ENCODE measurements around the gene DLGAP4.

DLGAP4 gene

GRCh38 chr20:36386236-36386635, 80.1 kb downstream of the DLGAP4 start:
- DNase-seq = no peak

GRCh38 chr20:36390269-36390668, 84.1 kb downstream of the DLGAP4 start:
- DNase-seq = no peak

GRCh38 chr20:36390719-36391415, 84.7 kb downstream of the DLGAP4 start:
- no peak for DNase-seq

- DNase-seq = no peak
Measured at GRCh38 chr20:36391456-36391855, 85.3 kb downstream of the DLGAP4 start.

- DNase-seq = no peak
Measured at GRCh38 chr20:36391955-36392354, 85.8 kb downstream of the DLGAP4 start.

- no peak for DNase-seq
Measured at GRCh38 chr20:36392989-36393388, 86.8 kb downstream of the DLGAP4 start.

GRCh38 chr20:36394340-36394965, 88.3 kb downstream of the DLGAP4 start:
- no peak for DNase-seq

- DNase-seq = no peak
Measured at GRCh38 chr20:36396340-36396739, 90.2 kb downstream of the DLGAP4 start.

- DNase-seq = no peak
Measured at GRCh38 chr20:36396847-36397630, 90.9 kb downstream of the DLGAP4 start.

GRCh38 chr20:36398515-36398914, 92.4 kb downstream of the DLGAP4 start:
- no peak for DNase-seq

- peak; percentile 70 for DNase-seq
Measured at GRCh38 chr20:36399147-36399968, 93.2 kb downstream of the DLGAP4 start.

GRCh38 chr20:36399969-36400545, 93.9 kb downstream of the DLGAP4 start:
- no peak for DNase-seq

- peak; percentile 61 for DNase-seq
Measured at GRCh38 chr20:36400909-36401735, 95.0 kb downstream of the DLGAP4 start.

GRCh38 chr20:36402708-36403107, 96.6 kb downstream of the DLGAP4 start:
- DNase-seq = no peak

GRCh38 chr20:36404435-36404978, 98.4 kb downstream of the DLGAP4 start:
- no peak for DNase-seq

- DNase-seq = no peak
Measured at GRCh38 chr20:36405255-36405654, 99.1 kb downstream of the DLGAP4 start.

GRCh38 chr20:36407199-36407733, 101.1 kb downstream of the DLGAP4 start:
- DNase-seq = no peak

- DNase-seq = peak; percentile 87
Measured at GRCh38 chr20:36408219-36408618, 102.1 kb downstream of the DLGAP4 start.

- DNase-seq = no peak
Measured at GRCh38 chr20:36411861-36412454, 105.8 kb downstream of the DLGAP4 start.

- DNase-seq = no peak
Measured at GRCh38 chr20:36415475-36416002, 109.4 kb downstream of the DLGAP4 start.
